ENCODE data around the gene TCF3.

The TCF3 gene

GRCh38 chr19:1579222-1579621, 73.2 kb downstream of the TCF3 start:
- DNase-seq = no peak

- no peak for DNase-seq
Measured at GRCh38 chr19:1577929-1578618, 74.3 kb downstream of the TCF3 start.

GRCh38 chr19:1577090-1577928, 75.1 kb downstream of the TCF3 start:
- DNase-seq = no peak

GRCh38 chr19:1576242-1577089, 75.9 kb downstream of the TCF3 start:
- DNase-seq = no peak

- no peak for DNase-seq
Measured at GRCh38 chr19:1575323-1576241, 76.8 kb downstream of the TCF3 start.

- no peak for DNase-seq
Measured at GRCh38 chr19:1574354-1575136, 77.9 kb downstream of the TCF3 start.

- DNase-seq = no peak
Measured at GRCh38 chr19:1572795-1573194, 79.6 kb downstream of the TCF3 start.

- no peak for DNase-seq
Measured at GRCh38 chr19:1571358-1571757, 81.1 kb downstream of the TCF3 start.

- no peak for DNase-seq
Measured at GRCh38 chr19:1570836-1571235, 81.6 kb downstream of the TCF3 start.

GRCh38 chr19:1569997-1570396, 82.4 kb downstream of the TCF3 start:
- DNase-seq = no peak

GRCh38 chr19:1568320-1569019, 83.9 kb downstream of the TCF3 start, which contains the start of gene MEX3D:
Gene MEX3D, minus strand, starts transcription at chr19:1568325. Its CDS starts 267 bp downstream, at chr19:1568058.
- peak; percentile 33 to 84 (median 51) for DNase-seq

GRCh38 chr19:1567848-1568227, 84.6 kb downstream of the TCF3 start:
- DNase-seq = no peak

GRCh38 chr19:1567116-1567847, 85.1 kb downstream of the TCF3 start:
- DNase-seq = no peak

- no peak for DNase-seq
Measured at GRCh38 chr19:1566392-1567115, 85.9 kb downstream of the TCF3 start.

GRCh38 chr19:1563251-1563650, 89.2 kb downstream of the TCF3 start:
- no peak for DNase-seq

- DNase-seq = no peak
Measured at GRCh38 chr19:1561236-1561842, 91.1 kb downstream of the TCF3 start.

- DNase-seq = no peak
Measured at GRCh38 chr19:1560286-1560882, 92.0 kb downstream of the TCF3 start.

All from activated naive CD4-positive, alpha-beta T cell (primary cell).